Tracheal epithelial cell (primary cell): ENCODE measurements around the gene CRLF3. TPM values are rescaled to one million over a fixed set of nuclear protein-coding genes. Genes with fewer than 3 reads are reported as not detected.

Experiments used
- total RNA-seq: library from RNA; depleted of rRNA; stranded (reverse); fragments of >200 nt; gene quantifications from 2 replicates; pipeline ENCODE4 v1.2.1, GENCODE V29; 2014

The CRLF3 gene, protein sequence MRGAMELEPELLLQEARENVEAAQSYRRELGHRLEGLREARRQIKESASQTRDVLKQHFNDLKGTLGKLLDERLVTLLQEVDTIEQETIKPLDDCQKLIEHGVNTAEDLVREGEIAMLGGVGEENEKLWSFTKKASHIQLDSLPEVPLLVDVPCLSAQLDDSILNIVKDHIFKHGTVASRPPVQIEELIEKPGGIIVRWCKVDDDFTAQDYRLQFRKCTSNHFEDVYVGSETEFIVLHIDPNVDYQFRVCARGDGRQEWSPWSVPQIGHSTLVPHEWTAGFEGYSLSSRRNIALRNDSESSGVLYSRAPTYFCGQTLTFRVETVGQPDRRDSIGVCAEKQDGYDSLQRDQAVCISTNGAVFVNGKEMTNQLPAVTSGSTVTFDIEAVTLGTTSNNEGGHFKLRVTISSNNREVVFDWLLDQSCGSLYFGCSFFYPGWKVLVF
- 22.6 and 26.7 TPM in 2 replicates for total RNA-seq

DNA sequence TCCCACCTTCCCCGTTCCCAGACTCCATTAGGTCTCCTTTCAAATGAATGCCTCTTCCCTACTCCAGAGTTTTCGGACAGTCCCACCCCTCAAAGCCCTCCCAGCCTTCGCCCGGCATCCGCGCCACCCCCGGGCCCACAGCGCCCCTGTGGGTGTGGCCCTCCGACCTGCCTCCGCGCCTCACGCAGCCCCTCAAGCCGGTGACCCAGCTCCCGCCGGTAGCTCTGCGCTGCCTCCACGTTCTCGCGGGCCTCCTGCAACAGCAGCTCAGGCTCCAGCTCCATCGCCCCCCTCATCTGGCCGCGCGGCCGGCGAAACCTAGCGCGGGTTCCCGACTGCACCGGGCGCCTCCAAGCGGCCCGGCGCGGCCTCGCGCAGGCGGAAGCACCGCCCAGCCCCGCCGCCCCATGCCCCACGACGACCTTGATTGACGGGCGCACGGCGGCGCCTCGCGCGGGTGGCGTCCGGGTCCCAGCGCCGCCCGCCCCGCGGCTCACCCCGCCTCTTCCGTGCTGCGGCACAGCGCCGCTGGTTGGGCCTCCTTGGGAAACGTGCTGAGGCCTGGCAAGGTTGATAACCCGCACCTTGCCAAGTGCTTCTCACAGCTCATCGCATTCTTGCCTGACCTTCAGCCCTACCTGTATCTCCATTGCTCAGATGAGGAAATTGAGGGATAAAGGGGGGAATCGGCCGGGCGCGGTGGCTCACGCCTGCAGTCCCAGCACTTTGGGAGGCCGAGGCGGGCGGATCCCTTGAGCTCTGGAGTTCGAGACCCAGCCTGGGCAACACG is at the start of gene CRLF3:
Gene CRLF3 (minus strand): TSS at position 337 of the 790 bp plus-strand sequence. CDS start 41 bp downstream, at position 296.

DNA sequence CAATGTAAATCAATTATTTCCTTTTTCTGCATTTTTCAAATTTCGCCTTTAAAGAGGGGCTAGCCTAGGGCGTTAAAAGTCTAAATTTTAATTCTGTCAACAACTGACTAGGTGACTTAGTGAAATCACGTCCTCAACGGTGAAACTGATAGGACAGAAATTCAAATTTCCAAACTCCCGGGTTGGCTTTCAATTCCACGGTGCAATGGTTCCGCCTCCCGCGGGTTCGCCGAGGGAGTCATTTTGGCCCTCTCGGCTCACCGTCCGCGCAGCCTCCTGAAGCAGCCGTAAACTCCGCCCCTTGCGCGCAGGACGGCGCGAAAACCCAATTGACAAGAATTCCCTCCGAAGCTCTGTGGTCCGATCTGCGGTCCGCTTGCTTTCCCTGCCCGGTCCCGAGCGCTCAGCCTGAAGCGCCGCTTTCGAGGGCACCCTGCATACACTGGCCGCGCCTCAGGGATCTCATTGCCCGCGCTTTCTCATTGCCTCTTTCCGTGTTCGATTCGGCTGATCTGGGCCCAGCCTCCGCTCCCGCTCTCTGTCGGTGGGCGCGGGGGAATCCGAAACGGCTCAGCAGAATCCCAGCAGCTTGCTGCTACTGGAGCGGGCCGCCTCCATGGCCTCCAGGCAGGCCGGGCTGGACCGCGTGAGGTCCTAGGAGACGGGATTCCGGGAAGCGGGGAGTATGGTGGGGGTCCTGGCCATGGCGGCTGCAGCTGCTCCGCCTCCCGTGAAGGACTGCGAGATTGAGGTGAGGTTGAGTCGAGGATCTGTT is 7.4 kb upstream of the CRLF3 start, which contains the start of gene ATAD5:
Gene ATAD5 (plus strand): TSS at position 304 of the 775 bp plus-strand sequence. CDS start 382 bp downstream, at position 686.

Other genes starting within 250 kb of the CRLF3 start
- 0.43 and 0.96 TPM in 2 replicates for gene ATAD5, start 7.3 kb upstream of the CRLF3 start, total RNA-seq
- gene TEFM, start 81.5 kb upstream of the CRLF3 start, total RNA-seq: 5.5 and 7.2 TPM in 2 replicates
- gene ADAP2, start 97.3 kb upstream of the CRLF3 start, total RNA-seq: 1.3 and 6.3 TPM in 2 replicates
- 12.8 and 18.5 TPM in 2 replicates for gene RNF135, start 146.3 kb upstream of the CRLF3 start, total RNA-seq